DND-41 (cell line): ENCODE data around the gene BCL11B.
A peak's percentile ranks its signal among the peaks of the same experiment; 100 is the strongest.

ENCODE experiments used
- ATAC-seq: fragments of 200-7000 bp; cut with Tn5 transposase; 3 replicates; pipeline ENCODE4 v1.9.1; 2021; ENCODE audit warnings: low read depth; ENCODE audit not compliant: insufficient read depth
- DNase-seq: peaks from one replicate; pipeline ENCODE4 v3.0.0-alpha.2; 2020
- H2AFZ ChIP-seq: 2 replicates; pipeline ENCODE4 v1.6.0; 2012; ENCODE audit warnings: low read depth, low read length
- H3K27ac ChIP-seq: 2 replicates; pipeline ENCODE4 v1.5.1; 2012; ENCODE audit warnings: low read length, inconsistent platforms
- H3K27me3 ChIP-seq: fragments of 200-600 bp; sonication (generic); 2 replicates; pipeline ENCODE4 v1.6.0; 2012; ENCODE audit warnings: low read length, mild to moderate bottlenecking, inconsistent platforms; ENCODE audit not compliant: insufficient read depth, poor library complexity
- H3K36me3 ChIP-seq: 2 replicates; pipeline ENCODE4 v1.5.1; 2012; ENCODE audit warnings: low read length, inconsistent platforms; ENCODE audit not compliant: insufficient read depth
- H3K4me1 ChIP-seq: 2 replicates; pipeline ENCODE4 v1.5.1; 2012; ENCODE audit warnings: mild to moderate bottlenecking, low read length; ENCODE audit not compliant: insufficient read depth
- H3K4me2 ChIP-seq: 2 replicates; pipeline ENCODE4 v1.6.0; 2012; ENCODE audit warnings: mild to moderate bottlenecking, moderate library complexity, low read length, inconsistent platforms; ENCODE audit not compliant: insufficient read depth
- H3K4me3 ChIP-seq, 2 experiments: fragments of 200-600 bp in 1 of 2; shearing (Covaris generic) in 1 of 2; 2 replicates each; pipeline ENCODE4 v1.5.1; 2012 to 2016; ENCODE audit warnings: inconsistent platforms in 2 of 2, low read length in 2 of 2, mild to moderate bottlenecking in 2 of 2, low read depth in 1 of 2, moderate library complexity in 1 of 2
- H3K79me2 ChIP-seq: 2 replicates; pipeline ENCODE4 v1.6.0; 2012; ENCODE audit warnings: low read length, inconsistent platforms; ENCODE audit not compliant: insufficient read depth
- H3K9ac ChIP-seq: 2 replicates; pipeline ENCODE4 v1.6.0; 2012; ENCODE audit warnings: low read depth, mild to moderate bottlenecking, inconsistent platforms, low read length, moderate library complexity
- H3K9me3 ChIP-seq: 2 replicates; pipeline ENCODE4 v1.5.1; 2012; ENCODE audit warnings: low read length, moderate library complexity, mild to moderate bottlenecking, inconsistent platforms; ENCODE audit not compliant: insufficient read depth, severe bottlenecking
- H4K20me1 ChIP-seq: 2 replicates; pipeline ENCODE4 v1.6.0; 2012; ENCODE audit warnings: low read length; ENCODE audit not compliant: insufficient read depth
- EZH2 ChIP-seq: IDR thresholded peaks from 3 replicates; pipeline ENCODE4 v1.6.1; 2012; ENCODE audit warnings: borderline replicate concordance, low read depth, mild to moderate bottlenecking, moderate library complexity, low read length, inconsistent platforms; ENCODE audit not compliant: severe bottlenecking
- TF ChIP-seq, protein P1 (sequence below): IDR thresholded peaks from 2 replicates; pipeline ENCODE4 v1.5.1; 2012; ENCODE audit warnings: borderline replicate concordance, low read length, moderate library complexity, mild to moderate bottlenecking; ENCODE audit not compliant: poor library complexity, severe bottlenecking; ENCODE audit errors: extremely low read depth

The BCL11B gene

DNA sequence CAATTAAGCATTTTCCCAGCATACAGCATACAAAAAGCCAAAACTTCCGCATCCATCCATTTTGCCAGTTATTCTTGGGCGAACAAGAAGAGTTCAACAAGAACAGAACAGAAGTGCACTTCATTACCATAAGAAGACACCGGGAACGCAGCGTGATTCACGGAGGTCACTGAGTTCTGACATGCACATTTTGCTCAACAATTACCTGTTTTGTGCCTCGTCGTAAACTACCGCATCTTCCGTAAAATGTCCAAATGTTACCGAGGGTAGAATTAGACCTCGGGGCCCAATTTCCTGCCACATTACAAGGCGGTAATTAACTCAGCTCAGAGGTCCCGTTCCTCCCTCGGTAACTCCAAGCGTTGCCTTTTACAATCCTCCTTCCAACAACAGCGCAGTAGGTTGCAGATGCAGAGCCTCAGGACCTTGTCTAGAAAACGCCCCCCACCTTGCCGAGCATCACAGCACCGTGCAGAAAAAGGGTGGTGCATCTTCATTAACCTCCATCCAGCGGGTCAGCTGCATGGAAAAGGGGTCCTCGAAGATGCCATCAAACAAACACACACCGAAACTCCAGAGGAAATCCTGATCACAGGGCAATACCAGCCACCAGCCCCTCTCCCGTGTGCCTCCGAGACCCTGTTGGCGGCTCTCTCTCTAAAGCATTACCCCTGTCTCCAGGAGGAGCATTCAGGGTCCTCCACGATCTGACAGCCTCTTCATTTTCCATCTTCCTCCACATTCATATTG, 125.2 kb downstream of the BCL11B start:
- no peaks in the 10 kb centered on the region for H3K27me3 ChIP-seq
- TF ChIP-seq, protein P1, sequence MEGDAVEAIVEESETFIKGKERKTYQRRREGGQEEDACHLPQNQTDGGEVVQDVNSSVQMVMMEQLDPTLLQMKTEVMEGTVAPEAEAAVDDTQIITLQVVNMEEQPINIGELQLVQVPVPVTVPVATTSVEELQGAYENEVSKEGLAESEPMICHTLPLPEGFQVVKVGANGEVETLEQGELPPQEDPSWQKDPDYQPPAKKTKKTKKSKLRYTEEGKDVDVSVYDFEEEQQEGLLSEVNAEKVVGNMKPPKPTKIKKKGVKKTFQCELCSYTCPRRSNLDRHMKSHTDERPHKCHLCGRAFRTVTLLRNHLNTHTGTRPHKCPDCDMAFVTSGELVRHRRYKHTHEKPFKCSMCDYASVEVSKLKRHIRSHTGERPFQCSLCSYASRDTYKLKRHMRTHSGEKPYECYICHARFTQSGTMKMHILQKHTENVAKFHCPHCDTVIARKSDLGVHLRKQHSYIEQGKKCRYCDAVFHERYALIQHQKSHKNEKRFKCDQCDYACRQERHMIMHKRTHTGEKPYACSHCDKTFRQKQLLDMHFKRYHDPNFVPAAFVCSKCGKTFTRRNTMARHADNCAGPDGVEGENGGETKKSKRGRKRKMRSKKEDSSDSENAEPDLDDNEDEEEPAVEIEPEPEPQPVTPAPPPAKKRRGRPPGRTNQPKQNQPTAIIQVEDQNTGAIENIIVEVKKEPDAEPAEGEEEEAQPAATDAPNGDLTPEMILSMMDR = no peak
- TF ChIP-seq EZH2 = no peak
- H3K4me1 ChIP-seq = peaks cover 6% of the 10 kb centered on the region
- no peak overlapping the region for H2AFZ ChIP-seq
- DNase-seq (no peak), ATAC-seq (no peak)
- no peak overlapping the region for H3K9ac ChIP-seq
- H3K4me2 ChIP-seq = no peak overlapping the region
- no peaks in the 10 kb centered on the region for H4K20me1 ChIP-seq
- H3K9me3 ChIP-seq = no peaks in the 10 kb centered on the region
- H3K27ac ChIP-seq = no peak overlapping the region
- H3K36me3 ChIP-seq = no peaks in the 10 kb centered on the region
- H3K4me3 ChIP-seq = no peak overlapping the region
- H3K79me2 ChIP-seq = no peaks in the 10 kb centered on the region

DNA sequence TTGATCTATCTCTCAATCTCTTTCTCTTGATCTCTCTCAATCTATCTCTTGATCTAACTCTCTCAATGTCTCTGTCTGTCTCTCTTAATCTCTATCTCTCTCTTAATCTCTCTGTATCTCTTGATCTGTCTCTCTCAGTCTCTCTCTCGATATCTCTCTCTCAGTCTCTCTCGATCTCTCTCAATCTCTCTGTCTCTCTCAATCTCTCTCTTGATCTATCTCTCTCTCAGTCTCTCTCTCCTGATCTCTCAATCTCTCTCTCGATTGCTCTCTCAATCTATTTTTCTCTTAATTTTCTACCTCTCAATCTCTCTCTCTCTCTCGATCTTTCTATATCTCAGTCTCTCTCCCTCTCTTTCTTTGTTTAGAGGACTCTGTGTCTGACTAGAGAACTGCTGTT, 126.7 kb downstream of the BCL11B start:
- Histone ChIP-seq H2AFZ (no peak overlapping the region), H3K79me2 (no peaks in the 10 kb centered on the region), H3K4me2 (no peak overlapping the region), H3K9me3 (no peaks in the 10 kb centered on the region), H3K4me3 (no peak overlapping the region), H3K9ac (no peak overlapping the region), H4K20me1 (no peaks in the 10 kb centered on the region), H3K27me3 (no peaks in the 10 kb centered on the region), H3K36me3 (no peaks in the 10 kb centered on the region), H3K4me1 (peaks cover 6% of the 10 kb centered on the region), H3K27ac (no peak overlapping the region)
- ATAC-seq (no peak), DNase-seq (no peak)
- TF ChIP-seq, protein P1 = no peak
- TF ChIP-seq EZH2 = no peak

DNA sequence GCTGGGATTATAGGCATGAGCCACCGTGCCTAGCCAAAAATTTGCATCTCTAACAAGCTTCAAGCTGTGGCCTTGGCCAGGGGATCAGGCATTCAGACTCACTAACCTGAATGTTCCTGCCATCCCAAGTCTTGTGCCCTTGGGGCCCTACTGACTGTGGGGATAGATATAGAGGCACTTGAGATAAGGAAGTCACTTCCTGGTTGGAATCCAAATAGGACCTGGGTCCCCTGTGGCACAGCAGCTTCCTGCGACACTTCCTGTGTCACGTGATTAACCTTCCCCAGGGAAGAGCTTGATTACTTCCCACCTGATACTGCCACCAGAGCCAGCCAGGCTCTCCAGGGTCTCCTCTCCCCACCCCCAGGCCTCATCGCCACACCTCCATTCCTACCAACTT, 128.2 kb downstream of the BCL11B start:
- H3K36me3 ChIP-seq = no peaks in the 10 kb centered on the region
- no peak overlapping the region for H3K27ac ChIP-seq
- DNase-seq (peak; percentile 27), ATAC-seq (no peak)
- peak overlapping the region; percentile 49; the same call in 1 of the 2 replicates for H2AFZ ChIP-seq
- TF ChIP-seq, protein P1 = no peak
- TF ChIP-seq EZH2 = no peak
- no peak overlapping the region for H3K4me3 ChIP-seq
- H3K79me2 ChIP-seq = no peaks in the 10 kb centered on the region
- H3K27me3 ChIP-seq = no peaks in the 10 kb centered on the region
- H3K9ac ChIP-seq = no peak overlapping the region
- peaks cover 6% of the 10 kb centered on the region for H3K4me1 ChIP-seq
- no peaks in the 10 kb centered on the region for H3K9me3 ChIP-seq
- no peaks in the 10 kb centered on the region for H4K20me1 ChIP-seq
- H3K4me2 ChIP-seq = no peak overlapping the region

DNA sequence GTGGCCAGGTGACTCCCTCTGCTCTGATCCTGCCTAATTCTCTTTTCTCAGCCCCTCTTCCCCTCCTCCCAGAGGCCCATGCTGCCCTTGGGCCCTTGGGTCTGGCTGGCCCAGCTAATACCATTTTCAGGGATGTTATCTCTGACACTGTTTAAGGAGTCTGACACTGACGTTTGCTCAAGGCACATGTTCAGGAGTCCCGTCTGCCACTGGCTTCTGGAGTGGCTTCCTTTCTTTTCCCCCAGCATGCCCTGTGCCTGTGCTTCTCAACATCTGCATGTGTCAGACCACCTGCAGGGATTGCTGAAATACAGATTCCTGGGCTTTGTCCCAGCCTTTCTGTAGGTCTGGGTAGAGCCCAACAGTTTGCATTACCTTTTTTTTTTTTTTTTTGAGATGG, 128.9 kb downstream of the BCL11B start:
- TF ChIP-seq, protein P1 = no peak
- TF ChIP-seq EZH2 = no peak
- H3K4me2 ChIP-seq = no peak overlapping the region
- DNase-seq = no peak
- H2AFZ ChIP-seq = no peak overlapping the region; the same call in 1 of the 2 replicates
- H3K79me2 ChIP-seq = no peaks in the 10 kb centered on the region
- H3K36me3 ChIP-seq = no peaks in the 10 kb centered on the region
- no peak overlapping the region for H3K9ac ChIP-seq
- H3K27me3 ChIP-seq = no peaks in the 10 kb centered on the region
- H3K9me3 ChIP-seq = no peaks in the 10 kb centered on the region
- no peaks in the 10 kb centered on the region for H4K20me1 ChIP-seq
- H3K27ac ChIP-seq = no peak overlapping the region
- peaks cover 6% of the 10 kb centered on the region for H3K4me1 ChIP-seq
- H3K4me3 ChIP-seq = no peak overlapping the region
- ATAC-seq = no peak
